HG02981 (cell line): ENCODE measurements around the gene NFYB.
"Not testable (repeated sequence)": the region's sequence is repeated elsewhere in the genome, so short reads cannot be mapped to it uniquely, and the experiment has no call there.

Experiments
- ATAC-seq: cut with Tn5 transposase; IDR thresholded peaks from one replicate; pipeline ENCODE4 v1.9.1; 2021; ENCODE audit warnings: mild to moderate bottlenecking, moderate library complexity; ENCODE audit not compliant: unreplicated experiment

Gene NFYB

DNA sequence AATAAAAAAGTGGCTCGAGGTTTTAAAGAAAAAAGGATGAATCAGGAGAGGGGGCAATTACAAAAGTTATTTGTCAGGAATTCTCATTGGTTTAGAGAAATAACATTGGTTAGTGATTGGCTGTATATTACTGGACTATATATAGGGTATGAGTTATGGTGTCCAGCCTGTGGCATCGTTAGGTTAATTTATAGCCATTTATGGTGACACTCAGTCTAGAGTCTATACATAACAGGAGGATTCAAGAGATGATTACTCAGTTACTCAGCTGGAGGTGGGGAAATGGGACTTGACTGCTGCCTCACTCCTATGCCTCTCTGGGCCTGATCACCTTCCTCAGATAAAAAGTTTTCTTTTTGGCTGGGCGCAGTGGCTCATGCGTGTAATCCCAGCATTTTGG lies 25.6 kb upstream of the NFYB start:
- ATAC-seq, result no peak

GRCh38 chr12:104163028-104163427 lies 25.0 kb upstream of the NFYB start:
- ATAC-seq, result not testable (repeated sequence)

GRCh38 chr12:104155711-104156555 lies 17.9 kb upstream of the NFYB start:
- no peak for ATAC-seq

DNA sequence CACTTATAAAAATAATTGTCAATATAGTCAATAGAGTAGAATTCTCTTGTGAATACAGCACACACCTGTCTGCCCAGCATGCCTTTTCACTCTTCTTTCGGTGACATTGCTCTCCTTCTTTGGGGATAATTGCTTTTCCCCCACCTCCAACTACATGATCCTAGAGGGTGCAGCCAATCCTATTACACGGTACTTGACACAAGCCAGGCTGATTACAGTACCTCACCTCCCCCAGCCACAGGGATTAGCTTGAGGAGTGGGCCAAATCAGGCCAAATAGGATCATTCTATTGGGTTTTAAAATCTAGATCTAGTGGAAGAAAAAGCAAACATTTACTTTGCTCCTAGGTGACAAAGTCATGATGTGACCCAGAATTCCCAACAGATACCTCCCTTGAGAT lies 16.8 kb upstream of the NFYB start:
- no peak for ATAC-seq

- ATAC-seq, result no peak
These were observed 16.3 kb upstream of the NFYB start for GRCh38 chr12:104154286-104154685.

- no peak for ATAC-seq
These were observed 14.8 kb upstream of the NFYB start for GRCh38 chr12:104152685-104153241.

DNA sequence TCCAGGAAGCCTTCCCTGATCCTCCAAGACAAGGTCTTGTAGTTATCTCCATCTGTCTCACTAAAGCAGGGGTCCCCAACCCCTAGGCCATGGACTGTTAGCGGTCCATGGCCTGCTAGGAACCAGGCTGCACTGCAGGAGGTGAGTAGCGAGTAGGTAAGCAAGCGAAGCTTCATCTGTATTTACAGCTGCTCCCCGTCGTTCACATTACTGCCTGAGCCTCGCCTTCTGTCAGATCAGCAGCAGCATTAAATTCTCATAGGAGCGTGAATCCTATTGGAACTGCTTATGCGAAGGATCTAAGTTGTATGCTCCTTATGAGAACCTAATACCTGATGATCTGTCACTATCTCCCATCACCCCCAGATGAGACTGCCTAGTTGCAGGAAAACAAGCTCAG lies 12.4 kb upstream of the NFYB start:
- no peak for ATAC-seq

- ATAC-seq, result no peak
These were observed 9.3 kb upstream of the NFYB start for GRCh38 chr12:104147346-104147745.

- ATAC-seq, result no peak
These were observed 5.9 kb upstream of the NFYB start for GRCh38 chr12:104143918-104144317.

GRCh38 chr12:104143002-104143401 lies 5.0 kb upstream of the NFYB start:
- no peak for ATAC-seq

DNA sequence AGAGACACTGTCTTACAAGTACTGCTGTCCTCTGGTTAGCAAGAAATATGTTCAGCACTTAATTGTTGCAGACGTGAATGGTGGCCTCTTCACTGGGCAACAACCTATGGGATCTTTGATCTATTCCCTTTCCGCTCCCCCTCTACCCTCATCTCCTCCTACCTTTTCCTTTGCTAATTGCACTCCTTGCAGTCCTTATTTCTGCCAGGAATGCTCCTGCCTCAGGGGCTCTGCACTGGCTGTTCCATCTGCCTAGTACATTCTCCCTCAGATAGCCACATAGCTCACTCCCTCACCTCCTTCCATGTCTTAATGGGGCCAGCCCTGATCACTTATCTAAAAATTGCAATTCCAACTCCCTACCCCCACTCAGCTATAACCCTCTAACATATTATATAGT lies 4.5 kb upstream of the NFYB start:
- no peak for ATAC-seq

GRCh38 chr12:104138797-104139152 lies 765 bp upstream of the NFYB start:
- no peak for ATAC-seq

- ATAC-seq, result peak; percentile 26
These were observed 759 bp downstream of the NFYB start for GRCh38 chr12:104137001-104137901.

DNA sequence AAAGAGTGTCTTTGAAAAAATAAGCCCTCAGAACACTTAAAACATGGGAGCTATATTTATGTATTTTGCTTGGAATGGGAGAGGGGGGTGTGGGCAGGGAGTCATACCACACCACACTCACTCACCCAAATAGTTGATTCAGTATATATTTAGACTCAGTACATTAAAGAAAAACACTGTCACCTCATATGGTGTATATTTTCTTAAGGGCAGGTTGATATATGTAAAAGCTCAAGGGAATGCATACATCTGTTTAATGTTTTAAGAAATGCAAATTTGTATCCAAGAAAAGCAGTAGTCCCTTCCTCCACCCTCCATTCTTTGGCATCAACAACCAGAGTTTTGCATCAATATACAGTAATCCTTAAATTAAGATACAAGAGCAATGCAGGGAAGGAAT lies 1.4 kb downstream of the NFYB start:
- ATAC-seq, result no peak

DNA sequence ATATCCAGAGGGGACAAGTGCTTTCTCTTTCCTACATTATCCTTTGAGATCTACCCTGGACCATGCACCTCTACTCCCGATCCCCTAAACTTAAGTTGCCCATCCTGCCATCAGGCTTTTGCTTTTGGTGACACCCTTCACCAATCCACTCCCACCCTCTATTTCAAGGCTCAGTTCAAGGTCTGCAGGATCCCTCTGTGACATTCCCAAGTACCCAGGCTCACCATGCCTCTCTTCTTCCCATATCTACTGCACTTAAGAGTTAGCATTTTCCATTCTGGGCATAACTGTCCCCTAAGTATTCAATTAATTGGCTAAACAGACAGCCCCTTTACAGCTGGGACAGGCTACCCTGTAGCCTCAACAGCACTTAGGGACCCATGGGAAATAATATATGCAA lies 3.1 kb downstream of the NFYB start:
- no peak for ATAC-seq

GRCh38 chr12:104133866-104134265 lies 4.1 kb downstream of the NFYB start:
- ATAC-seq, result no peak

GRCh38 chr12:104133321-104133720 lies 4.7 kb downstream of the NFYB start:
- no peak for ATAC-seq

GRCh38 chr12:104132351-104132956 lies 5.6 kb downstream of the NFYB start:
- no peak for ATAC-seq

DNA sequence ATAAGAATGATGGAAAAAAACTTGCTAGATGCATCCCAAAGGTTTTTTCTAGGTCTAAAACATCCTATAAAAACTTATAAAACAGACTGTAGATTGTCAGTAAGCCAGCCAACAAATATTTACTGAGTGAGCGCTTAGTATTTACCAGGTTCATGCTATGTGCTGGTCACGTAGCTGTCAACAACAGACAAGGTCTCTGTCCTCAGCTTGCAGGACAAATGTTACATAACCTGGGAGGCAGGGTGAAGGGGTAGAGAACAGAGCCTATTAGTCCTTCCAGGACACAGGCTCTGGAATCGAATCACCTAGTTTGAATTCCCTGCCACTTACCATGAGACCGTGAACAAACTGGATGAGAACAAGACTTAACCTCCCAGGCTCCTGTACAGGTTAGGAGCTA lies 6.4 kb downstream of the NFYB start:
- no peak for ATAC-seq

- ATAC-seq, result no peak
These were observed 7.2 kb downstream of the NFYB start for GRCh38 chr12:104130760-104131159.

GRCh38 chr12:104126548-104126947 lies 11.5 kb downstream of the NFYB start:
- no peak for ATAC-seq
